ENCODE data around the gene APLN.

DNA sequence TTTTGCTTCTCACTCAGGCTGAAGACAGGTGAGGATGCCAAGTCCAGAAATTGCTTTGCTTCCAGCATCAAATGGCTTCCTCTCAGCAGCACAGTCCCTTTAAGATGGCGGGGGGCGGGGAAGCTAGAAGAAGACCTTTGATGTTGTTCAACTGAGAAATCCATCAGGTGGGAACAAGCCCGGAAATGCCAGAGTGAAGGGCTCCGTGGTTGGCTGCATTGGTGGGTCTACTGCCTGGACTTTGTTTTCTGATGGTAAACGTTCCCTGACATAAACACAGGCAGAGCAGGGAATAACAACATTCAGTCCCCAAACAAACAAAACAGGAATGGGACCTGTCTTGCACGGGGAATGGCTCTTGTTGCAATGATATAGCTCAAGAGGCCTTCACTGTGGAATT is 37.3 kb downstream of the APLN start:
- TF ChIP-seq, protein P1, sequence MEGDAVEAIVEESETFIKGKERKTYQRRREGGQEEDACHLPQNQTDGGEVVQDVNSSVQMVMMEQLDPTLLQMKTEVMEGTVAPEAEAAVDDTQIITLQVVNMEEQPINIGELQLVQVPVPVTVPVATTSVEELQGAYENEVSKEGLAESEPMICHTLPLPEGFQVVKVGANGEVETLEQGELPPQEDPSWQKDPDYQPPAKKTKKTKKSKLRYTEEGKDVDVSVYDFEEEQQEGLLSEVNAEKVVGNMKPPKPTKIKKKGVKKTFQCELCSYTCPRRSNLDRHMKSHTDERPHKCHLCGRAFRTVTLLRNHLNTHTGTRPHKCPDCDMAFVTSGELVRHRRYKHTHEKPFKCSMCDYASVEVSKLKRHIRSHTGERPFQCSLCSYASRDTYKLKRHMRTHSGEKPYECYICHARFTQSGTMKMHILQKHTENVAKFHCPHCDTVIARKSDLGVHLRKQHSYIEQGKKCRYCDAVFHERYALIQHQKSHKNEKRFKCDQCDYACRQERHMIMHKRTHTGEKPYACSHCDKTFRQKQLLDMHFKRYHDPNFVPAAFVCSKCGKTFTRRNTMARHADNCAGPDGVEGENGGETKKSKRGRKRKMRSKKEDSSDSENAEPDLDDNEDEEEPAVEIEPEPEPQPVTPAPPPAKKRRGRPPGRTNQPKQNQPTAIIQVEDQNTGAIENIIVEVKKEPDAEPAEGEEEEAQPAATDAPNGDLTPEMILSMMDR (IDR thresholded peaks at IDR 0.05; ENCODE audit: insufficient read depth, low read depth, low read length) = no peak
- no peak for TF ChIP-seq EZH2 (IDR thresholded peaks at IDR 0.05; ENCODE audit: insufficient read depth, low read length)
